Measurements from ENCODE around the gene KCNQ1.

The KCNQ1 gene

GRCh38 chr11:2549080-2549479 lies 104.3 kb downstream of the KCNQ1 start:
- DNase-seq (ENCODE audit: insufficient read length): no peak
- FAIRE-seq: no peak
- TF ChIP-seq TAF1 (IDR thresholded peaks at IDR 0.05; ENCODE audit: borderline replicate concordance, low read depth, low read length) (no peak), POLR2AphosphoS5 (IDR thresholded peaks at IDR 0.05; ENCODE audit: low read depth, low read length) (no peak), POLR2A (IDR thresholded peaks at IDR 0.05; ENCODE audit: low read depth, low read length) (no peak)

- TF ChIP-seq TAF1 (IDR thresholded peaks at IDR 0.05; ENCODE audit: borderline replicate concordance, low read depth, low read length): no peak
- no peak for TF ChIP-seq POLR2A (IDR thresholded peaks at IDR 0.05; ENCODE audit: low read depth, low read length)
- no peak for TF ChIP-seq POLR2AphosphoS5 (IDR thresholded peaks at IDR 0.05; ENCODE audit: low read depth, low read length)
- no peak for FAIRE-seq
- no peak for DNase-seq (ENCODE audit: insufficient read length)
These were observed 104.7 kb downstream of the KCNQ1 start for GRCh38 chr11:2549491-2549875.

- TF ChIP-seq POLR2A (IDR thresholded peaks at IDR 0.05; ENCODE audit: low read depth, low read length) (no peak), TAF1 (IDR thresholded peaks at IDR 0.05; ENCODE audit: borderline replicate concordance, low read depth, low read length) (no peak), POLR2AphosphoS5 (IDR thresholded peaks at IDR 0.05; ENCODE audit: low read depth, low read length) (no peak)
- FAIRE-seq: no peak
- DNase-seq (ENCODE audit: insufficient read length): no peak
These were observed 105.2 kb downstream of the KCNQ1 start for GRCh38 chr11:2549876-2550605.

GRCh38 chr11:2550606-2550970 lies 105.8 kb downstream of the KCNQ1 start:
- no peak for TF ChIP-seq POLR2A (IDR thresholded peaks at IDR 0.05; ENCODE audit: low read depth, low read length)
- TF ChIP-seq TAF1 (IDR thresholded peaks at IDR 0.05; ENCODE audit: borderline replicate concordance, low read depth, low read length): no peak
- TF ChIP-seq POLR2AphosphoS5 (IDR thresholded peaks at IDR 0.05; ENCODE audit: low read depth, low read length): no peak
- DNase-seq (ENCODE audit: insufficient read length) (no peak), FAIRE-seq (no peak)

GRCh38 chr11:2551131-2551530 lies 106.3 kb downstream of the KCNQ1 start:
- FAIRE-seq (no peak), DNase-seq (ENCODE audit: insufficient read length) (no peak)
- no peak for TF ChIP-seq POLR2AphosphoS5 (IDR thresholded peaks at IDR 0.05; ENCODE audit: low read depth, low read length)
- TF ChIP-seq POLR2A (IDR thresholded peaks at IDR 0.05; ENCODE audit: low read depth, low read length): no peak
- no peak for TF ChIP-seq TAF1 (IDR thresholded peaks at IDR 0.05; ENCODE audit: borderline replicate concordance, low read depth, low read length)

GRCh38 chr11:2552210-2552609 lies 107.4 kb downstream of the KCNQ1 start:
- FAIRE-seq (no peak), DNase-seq (ENCODE audit: insufficient read length) (no peak)
- TF ChIP-seq POLR2A (IDR thresholded peaks at IDR 0.05; ENCODE audit: low read depth, low read length) (no peak), POLR2AphosphoS5 (IDR thresholded peaks at IDR 0.05; ENCODE audit: low read depth, low read length) (no peak), TAF1 (IDR thresholded peaks at IDR 0.05; ENCODE audit: borderline replicate concordance, low read depth, low read length) (no peak)

GRCh38 chr11:2553198-2553597 lies 108.4 kb downstream of the KCNQ1 start:
- no peak for DNase-seq (ENCODE audit: insufficient read length)
- TF ChIP-seq POLR2AphosphoS5 (IDR thresholded peaks at IDR 0.05; ENCODE audit: low read depth, low read length) (no peak), TAF1 (IDR thresholded peaks at IDR 0.05; ENCODE audit: borderline replicate concordance, low read depth, low read length) (no peak), POLR2A (IDR thresholded peaks at IDR 0.05; ENCODE audit: low read depth, low read length) (no peak)
- FAIRE-seq: no peak

- DNase-seq (ENCODE audit: insufficient read length) (no peak), FAIRE-seq (no peak)
- TF ChIP-seq TAF1 (IDR thresholded peaks at IDR 0.05; ENCODE audit: borderline replicate concordance, low read depth, low read length) (no peak), POLR2A (IDR thresholded peaks at IDR 0.05; ENCODE audit: low read depth, low read length) (no peak), POLR2AphosphoS5 (IDR thresholded peaks at IDR 0.05; ENCODE audit: low read depth, low read length) (no peak)
These were observed 109.1 kb downstream of the KCNQ1 start for GRCh38 chr11:2553886-2554285.

- TF ChIP-seq POLR2AphosphoS5 (IDR thresholded peaks at IDR 0.05; ENCODE audit: low read depth, low read length): no peak
- no peak for TF ChIP-seq POLR2A (IDR thresholded peaks at IDR 0.05; ENCODE audit: low read depth, low read length)
- TF ChIP-seq TAF1 (IDR thresholded peaks at IDR 0.05; ENCODE audit: borderline replicate concordance, low read depth, low read length): no peak
- no peak for DNase-seq (ENCODE audit: insufficient read length)
- no peak for FAIRE-seq
These were observed 109.8 kb downstream of the KCNQ1 start for GRCh38 chr11:2554338-2555207.

GRCh38 chr11:2555336-2555735 lies 110.5 kb downstream of the KCNQ1 start:
- FAIRE-seq (no peak), DNase-seq (ENCODE audit: insufficient read length) (no peak)
- TF ChIP-seq POLR2A (IDR thresholded peaks at IDR 0.05; ENCODE audit: low read depth, low read length): no peak
- no peak for TF ChIP-seq TAF1 (IDR thresholded peaks at IDR 0.05; ENCODE audit: borderline replicate concordance, low read depth, low read length)
- TF ChIP-seq POLR2AphosphoS5 (IDR thresholded peaks at IDR 0.05; ENCODE audit: low read depth, low read length): no peak

- no peak for FAIRE-seq
- no peak for DNase-seq (ENCODE audit: insufficient read length)
- TF ChIP-seq POLR2AphosphoS5 (IDR thresholded peaks at IDR 0.05; ENCODE audit: low read depth, low read length): no peak
These were observed 111.1 kb downstream of the KCNQ1 start for GRCh38 chr11:2555891-2556290.

GRCh38 chr11:2557381-2557780 lies 112.6 kb downstream of the KCNQ1 start:
- FAIRE-seq (no peak), DNase-seq (ENCODE audit: insufficient read length) (no peak)
- TF ChIP-seq POLR2A (IDR thresholded peaks at IDR 0.05; ENCODE audit: low read depth, low read length) (no peak), POLR2AphosphoS5 (IDR thresholded peaks at IDR 0.05; ENCODE audit: low read depth, low read length) (no peak), TAF1 (IDR thresholded peaks at IDR 0.05; ENCODE audit: borderline replicate concordance, low read depth, low read length) (no peak)

All from GM12892 (cell line).